ENCODE data around the gene C10orf53.

DNA sequence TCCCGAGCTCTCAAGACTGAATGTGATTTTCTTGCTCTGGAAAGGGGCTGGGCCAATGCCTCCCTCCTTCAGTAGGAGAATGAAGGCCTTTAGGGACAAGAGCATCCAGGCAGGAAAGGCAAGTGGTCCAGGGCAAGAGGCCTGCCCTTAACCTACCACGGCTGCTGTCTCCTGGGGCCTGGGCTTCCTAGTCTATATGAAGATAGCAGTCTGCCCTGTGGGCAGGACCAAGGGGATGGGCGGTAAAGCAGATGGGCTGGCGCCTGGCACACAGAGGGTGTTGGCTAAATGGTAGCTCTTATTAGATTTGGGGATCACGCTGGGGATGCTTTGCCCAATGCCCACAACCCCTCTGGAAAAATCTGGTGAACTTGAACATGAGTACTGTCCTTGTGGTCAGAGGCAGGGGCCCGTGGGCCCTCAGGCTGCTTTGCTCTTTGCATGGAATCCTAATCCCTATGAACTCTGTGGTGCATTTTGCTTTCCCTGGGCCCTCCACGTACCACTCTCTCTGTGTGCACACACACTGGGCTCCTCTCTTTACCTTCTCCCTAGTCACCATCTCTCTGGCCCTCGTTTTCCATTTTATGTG lies 45.3 kb upstream of the C10orf53 start:
- TF ChIP-seq, protein P1, sequence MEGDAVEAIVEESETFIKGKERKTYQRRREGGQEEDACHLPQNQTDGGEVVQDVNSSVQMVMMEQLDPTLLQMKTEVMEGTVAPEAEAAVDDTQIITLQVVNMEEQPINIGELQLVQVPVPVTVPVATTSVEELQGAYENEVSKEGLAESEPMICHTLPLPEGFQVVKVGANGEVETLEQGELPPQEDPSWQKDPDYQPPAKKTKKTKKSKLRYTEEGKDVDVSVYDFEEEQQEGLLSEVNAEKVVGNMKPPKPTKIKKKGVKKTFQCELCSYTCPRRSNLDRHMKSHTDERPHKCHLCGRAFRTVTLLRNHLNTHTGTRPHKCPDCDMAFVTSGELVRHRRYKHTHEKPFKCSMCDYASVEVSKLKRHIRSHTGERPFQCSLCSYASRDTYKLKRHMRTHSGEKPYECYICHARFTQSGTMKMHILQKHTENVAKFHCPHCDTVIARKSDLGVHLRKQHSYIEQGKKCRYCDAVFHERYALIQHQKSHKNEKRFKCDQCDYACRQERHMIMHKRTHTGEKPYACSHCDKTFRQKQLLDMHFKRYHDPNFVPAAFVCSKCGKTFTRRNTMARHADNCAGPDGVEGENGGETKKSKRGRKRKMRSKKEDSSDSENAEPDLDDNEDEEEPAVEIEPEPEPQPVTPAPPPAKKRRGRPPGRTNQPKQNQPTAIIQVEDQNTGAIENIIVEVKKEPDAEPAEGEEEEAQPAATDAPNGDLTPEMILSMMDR (IDR thresholded peaks at IDR 0.05) = no peak
- TF ChIP-seq EP300 (IDR thresholded peaks at IDR 0.05) = no peak

All from stomach (tissue), 4 donors.